Erythroblast (primary cell): ENCODE results near the gene NFIC.

Source experiments
- GATA1 ChIP-seq: IDR thresholded peaks from 2 replicates; pipeline ENCODE4 v1.6.1; 2011; ENCODE audit warnings: low read depth, mild to moderate bottlenecking, control low read depth, low read length, moderate library complexity
- POLR2A ChIP-seq: IDR thresholded peaks from 2 replicates; pipeline ENCODE4 v1.6.1; 2011; ENCODE audit warnings: mild to moderate bottlenecking, low read length

- TF ChIP-seq POLR2A, result peak; percentile 85
- TF ChIP-seq GATA1, result no peak
These were observed 134.2 kb downstream of the NFIC start, which contains the start of gene DOHH for GRCh38 chr19:3500429-3501101.
